Neural progenitor cell (in vitro differentiated cells): ENCODE data around the gene ZNF823.

ENCODE experiments used
- EZH2 ChIP-seq: fragments of 200-600 bp; sonication (generic); IDR thresholded peaks from 2 replicates; pipeline ENCODE4 v1.6.1; 2017; ENCODE audit warnings: antibody characterized with exemption, mild to moderate bottlenecking, moderate library complexity
- EZH2phosphoT487 ChIP-seq: fragments of 200-600 bp; sonication (generic); IDR thresholded peaks from 2 replicates; pipeline ENCODE4 v1.6.1; 2017; ENCODE audit warnings: antibody characterized with exemption
- TF ChIP-seq, protein P1 (sequence below): fragments of 200-600 bp; sonication (generic); IDR thresholded peaks from 2 replicates; pipeline ENCODE4 v1.5.1; 2017; ENCODE audit warnings: antibody characterized with exemption, mild to moderate bottlenecking

DNA sequence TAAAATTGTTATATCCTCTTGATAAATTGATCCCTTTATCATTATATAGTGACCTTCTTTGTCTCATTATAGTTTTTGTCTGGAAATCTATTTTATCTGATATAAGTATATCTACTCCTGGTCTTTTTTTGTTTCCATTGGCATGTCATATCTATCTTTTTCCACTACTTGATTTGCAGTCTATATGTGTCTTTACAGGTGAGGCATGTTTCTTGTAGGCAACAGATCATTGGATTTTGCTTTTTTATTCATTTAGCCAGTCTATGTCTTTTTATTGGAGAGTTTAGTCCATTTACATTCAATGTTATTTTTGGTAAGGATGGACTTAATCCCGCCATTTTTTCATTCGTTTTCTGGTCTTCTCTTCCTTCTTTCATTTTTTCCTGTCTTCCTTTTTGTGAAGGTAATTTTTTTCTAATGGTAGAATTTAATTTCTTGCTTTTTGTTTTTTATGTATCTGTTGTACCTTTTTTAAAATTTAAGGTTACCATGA, 13.5 kb upstream of the ZNF823 start:
- TF ChIP-seq, protein P1, sequence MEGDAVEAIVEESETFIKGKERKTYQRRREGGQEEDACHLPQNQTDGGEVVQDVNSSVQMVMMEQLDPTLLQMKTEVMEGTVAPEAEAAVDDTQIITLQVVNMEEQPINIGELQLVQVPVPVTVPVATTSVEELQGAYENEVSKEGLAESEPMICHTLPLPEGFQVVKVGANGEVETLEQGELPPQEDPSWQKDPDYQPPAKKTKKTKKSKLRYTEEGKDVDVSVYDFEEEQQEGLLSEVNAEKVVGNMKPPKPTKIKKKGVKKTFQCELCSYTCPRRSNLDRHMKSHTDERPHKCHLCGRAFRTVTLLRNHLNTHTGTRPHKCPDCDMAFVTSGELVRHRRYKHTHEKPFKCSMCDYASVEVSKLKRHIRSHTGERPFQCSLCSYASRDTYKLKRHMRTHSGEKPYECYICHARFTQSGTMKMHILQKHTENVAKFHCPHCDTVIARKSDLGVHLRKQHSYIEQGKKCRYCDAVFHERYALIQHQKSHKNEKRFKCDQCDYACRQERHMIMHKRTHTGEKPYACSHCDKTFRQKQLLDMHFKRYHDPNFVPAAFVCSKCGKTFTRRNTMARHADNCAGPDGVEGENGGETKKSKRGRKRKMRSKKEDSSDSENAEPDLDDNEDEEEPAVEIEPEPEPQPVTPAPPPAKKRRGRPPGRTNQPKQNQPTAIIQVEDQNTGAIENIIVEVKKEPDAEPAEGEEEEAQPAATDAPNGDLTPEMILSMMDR = no peak
- TF ChIP-seq EZH2phosphoT487 (no peak), EZH2 (no peak)
